OCI-LY7 (cell line): ENCODE data around the gene SLC25A21.

ENCODE experiments used
- CTCF ChIP-seq: fragments of 200-600 bp; sonication (generic); conservative IDR thresholded peaks from 2 replicates; pipeline ENCODE4 v1.5.1; 2014; ENCODE audit warnings: mild to moderate bottlenecking, antibody characterized with exemption, low read length, moderate library complexity, mixed read lengths
- EZH2phosphoT487 ChIP-seq: fragments of 200-600 bp; sonication (generic); IDR thresholded peaks from 2 replicates; pipeline ENCODE4 v1.6.1; 2018; ENCODE audit warnings: low read depth, borderline replicate concordance, mild to moderate bottlenecking, mixed run types, antibody characterized with exemption, low read length, moderate library complexity, mixed read lengths

GRCh38 chr14:36707570-36707969, 464.8 kb downstream of the SLC25A21 start:
- TF ChIP-seq EZH2phosphoT487 (no peak), CTCF (no peak)
